ENCODE data around the gene PTPRM. TPM values are rescaled to one million over a fixed set of nuclear protein-coding genes. Genes with fewer than 3 reads are reported as not detected.
A peak's percentile ranks its signal among the peaks of the same experiment; 100 is the strongest.

Gene PTPRM
- total and polyA plus RNA-seq, 12 donors = 31.7 to 116 (median 61.2) TPM

GRCh38 chr18:8402237-8402636, 835.1 kb downstream of the PTPRM start:
- peak in 1 of 7 donors; percentile 31 for DNase-seq
- H3K36me3 ChIP-seq (replicated peaks in 1 of 2) = no peaks in the 10 kb centered on the region
- no peak overlapping the region for H3K4me3 ChIP-seq
- TF ChIP-seq CTCF (IDR thresholded peaks at IDR 0.05) = no peak
- TF ChIP-seq POLR2A (IDR thresholded peaks at IDR 0.05) = no peak
- intact Hi-C loops (cut with DNase I) = no loop called here
- no peaks in the 10 kb centered on the region for H3K4me1 ChIP-seq (replicated peaks in 1 of 2)
- 92 to 97% (median 95%) methylated on average over 4 of the region's 4 CpGs for WGBS, 4 donors
- H3K9me3 ChIP-seq (replicated peaks in 1 of 3) = no peaks in the 10 kb centered on the region
- no peaks in the 10 kb centered on the region for H3K27me3 ChIP-seq
- no peak overlapping the region for H3K27ac ChIP-seq

- H3K36me3 ChIP-seq (replicated peaks in 1 of 2) = no peaks in the 10 kb centered on the region
- 95 to 100% (median 98%) methylated on average over 2 of the region's 2 CpGs for WGBS, 4 donors
- no peaks in the 10 kb centered on the region for H3K9me3 ChIP-seq (replicated peaks in 1 of 3)
- no peak overlapping the region for H3K4me3 ChIP-seq
- intact Hi-C loops (cut with DNase I) = no loop called here
- DNase-seq = no peak
- H3K27ac ChIP-seq = no peak overlapping the region
- H3K27me3 ChIP-seq = no peaks in the 10 kb centered on the region
- TF ChIP-seq POLR2A (IDR thresholded peaks at IDR 0.05) (no peak), CTCF (IDR thresholded peaks at IDR 0.05) (no peak)
- no peaks in the 10 kb centered on the region for H3K4me1 ChIP-seq (replicated peaks in 1 of 2)
Observed at GRCh38 chr18:8403713-8404112, 836.6 kb downstream of the PTPRM start.

DNA sequence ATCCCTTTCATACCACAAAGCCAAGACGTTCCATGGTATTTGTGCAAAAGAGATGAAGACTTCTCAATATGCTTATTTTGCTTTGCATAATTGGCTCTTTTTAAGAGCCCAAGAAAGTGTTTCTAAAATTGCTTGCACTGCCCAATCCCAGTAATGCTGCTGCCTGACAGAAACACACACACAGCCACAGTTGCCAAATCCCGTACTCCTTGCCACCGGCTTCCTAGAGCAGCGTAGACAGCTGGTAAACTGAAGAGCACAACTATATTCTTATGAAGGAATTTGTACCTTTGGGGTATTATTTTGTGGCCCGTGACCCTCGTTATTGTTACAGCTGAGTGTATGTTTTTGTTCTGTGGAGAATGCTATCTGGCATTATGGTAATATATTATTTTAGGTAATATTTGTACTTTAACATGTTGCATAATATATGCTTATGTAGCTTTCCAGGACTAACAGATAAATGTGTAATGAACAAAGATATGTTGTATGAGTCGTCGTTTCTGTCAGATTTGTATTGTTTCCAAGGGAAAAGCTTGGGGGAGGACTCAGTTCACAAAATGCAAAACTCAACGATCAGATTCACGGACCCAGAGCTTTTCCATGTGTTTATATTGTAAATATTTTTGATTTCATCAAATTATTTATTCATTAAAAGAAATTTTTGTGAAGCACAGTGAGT, 839.2 kb downstream of the PTPRM start:
- no peak overlapping the region for H3K4me3 ChIP-seq
- peaks cover 0 to 4% (median 0%) of the 10 kb centered on the region in 3 donors for H3K9me3 ChIP-seq (replicated peaks in 1 of 3)
- no peaks in the 10 kb centered on the region for H3K4me1 ChIP-seq (replicated peaks in 1 of 2)
- TF ChIP-seq POLR2A (IDR thresholded peaks at IDR 0.05) (no peak), CTCF (IDR thresholded peaks at IDR 0.05) (no peak)
- no peak for DNase-seq
- no peaks in the 10 kb centered on the region for H3K36me3 ChIP-seq (replicated peaks in 1 of 2)
- H3K27ac ChIP-seq = no peak overlapping the region
- intact Hi-C loops (cut with DNase I) = no loop called here
- WGBS, 4 donors = 86 to 96% (median 91%) methylated on average over 10 of the region's 10 CpGs
- H3K27me3 ChIP-seq = no peaks in the 10 kb centered on the region

- Histone ChIP-seq H3K4me3 (no peak overlapping the region), H3K4me1 (replicated peaks in 1 of 2) (no peaks in the 10 kb centered on the region), H3K36me3 (replicated peaks in 1 of 2) (no peaks in the 10 kb centered on the region), H3K27me3 (no peaks in the 10 kb centered on the region), H3K27ac (no peak overlapping the region), H3K9me3 (replicated peaks in 1 of 3) (peaks cover 0 to 8% (median 0%) of the 10 kb centered on the region in 3 donors)
- intact Hi-C loops (cut with DNase I) = no loop called here
- 87 to 96% (median 91%) methylated on average over 12 to 15 of the region's 15 CpGs for WGBS, 4 donors
- TF ChIP-seq POLR2A (IDR thresholded peaks at IDR 0.05) (no peak), CTCF (IDR thresholded peaks at IDR 0.05) (no peak)
- no peak for DNase-seq
Observed at GRCh38 chr18:8406868-8407250, 839.7 kb downstream of the PTPRM start.
